Suprapubic skin (tissue), 4 donors: ENCODE data around the gene NHSL1. TPM values are rescaled to one million over a fixed set of nuclear protein-coding genes. Genes with fewer than 3 reads are reported as not detected.

Experiments used
- DNase-seq, 2 donors: peaks; one replicate each; pipeline ENCODE4 v3.0.0-alpha.2; 2019; ENCODE audit warnings: low spot score in 2 of 2
- H3K27ac ChIP-seq: fragments of 200-600 bp; sonication (generic); one replicate; pipeline ENCODE4 v1.5.1; 2019
- H3K27me3 ChIP-seq: fragments of 200-600 bp; sonication (generic); one replicate; pipeline ENCODE4 v1.5.1; 2019
- H3K36me3 ChIP-seq: fragments of 200-600 bp; sonication (generic); one replicate; pipeline ENCODE4 v1.5.1; 2019
- H3K4me1 ChIP-seq: fragments of 200-600 bp; sonication (generic); one replicate; pipeline ENCODE4 v1.5.1; 2019
- H3K4me3 ChIP-seq: fragments of 200-600 bp; sonication (generic); one replicate; pipeline ENCODE4 v1.5.1; 2019; ENCODE audit warnings: mild to moderate bottlenecking
- H3K9me3 ChIP-seq: fragments of 200-600 bp; sonication (generic); one replicate; pipeline ENCODE4 v1.5.1; 2019
- CTCF ChIP-seq, 2 donors: fragments of 200-600 bp in 1 of 2; fragments of 450-650 bp in 1 of 2; sonication (generic) in 1 of 2; IDR thresholded peaks; one replicate each; pipeline ENCODE4 v1.5.1; 2016 to 2019; ENCODE audit warnings: antibody characterized with exemption in 2 of 2, mild to moderate bottlenecking in 1 of 2, moderate library complexity in 1 of 2
- EP300 ChIP-seq: sonication (generic); formaldehyde crosslinking; IDR thresholded peaks from one replicate; pipeline ENCODE4 v1.6.1; 2017; ENCODE audit warnings: antibody characterized with exemption
- POLR2A ChIP-seq, 2 donors: fragments of 450-650 bp; IDR thresholded peaks; one replicate each; pipeline ENCODE4 v1.6.1; 2017; ENCODE audit warnings: antibody characterized with exemption in 2 of 2, mild to moderate bottlenecking in 2 of 2, moderate library complexity in 2 of 2
- POLR2AphosphoS5 ChIP-seq, 3 donors: sonication (generic); formaldehyde crosslinking; IDR thresholded peaks; one replicate each; pipeline ENCODE4 v1.6.1; 2017; ENCODE audit warnings: antibody characterized with exemption in 3 of 3
- WGBS: methylation state at CpG from one replicate; pipeline ENCODE4 v1.1.5; 2018; 5-methylcytosine and 5-hydroxymethylcytosine counted together
- total RNA-seq, 4 donors: library from RNA; depleted of rRNA; stranded (reverse); fragments of >200 nt; gene quantifications; one replicate each; pipeline ENCODE4 v1.1.0, GENCODE V29; 2016

The NHSL1 gene
- total RNA-seq, 4 donors from 2014 or later, result 62.6 to 105 (median 79.8) TPM

GRCh38 chr6:138440296-138440695, 59.0 kb downstream of the NHSL1 start:
- TF ChIP-seq POLR2A (IDR thresholded peaks at IDR 0.05) (no peak), EP300 (no peak), CTCF (IDR thresholded peaks at IDR 0.05) (no peak), POLR2AphosphoS5 (IDR thresholded peaks at IDR 0.05) (no peak)
- WGBS, result 62% methylated on average over 3 of the region's 3 CpGs
- no peaks in the 10 kb centered on the region for H3K4me1 ChIP-seq
- H3K27me3 ChIP-seq, result no peaks in the 10 kb centered on the region
- H3K4me3 ChIP-seq, result no peak overlapping the region
- H3K36me3 ChIP-seq, result peaks cover 6% of the 10 kb centered on the region
- no peaks in the 10 kb centered on the region for H3K9me3 ChIP-seq
- H3K27ac ChIP-seq, result no peak overlapping the region
- no peak for DNase-seq

GRCh38 chr6:138439546-138439945, 59.7 kb downstream of the NHSL1 start:
- Histone ChIP-seq H3K9me3 (no peaks in the 10 kb centered on the region), H3K27ac (no peak overlapping the region), H3K27me3 (no peaks in the 10 kb centered on the region), H3K36me3 (peaks cover 6% of the 10 kb centered on the region), H3K4me3 (no peak overlapping the region), H3K4me1 (no peaks in the 10 kb centered on the region)
- no peak for DNase-seq
- whole genome bisulfite sequencing, result 61% methylated on average over 7 of the region's 7 CpGs
- TF ChIP-seq POLR2AphosphoS5 (IDR thresholded peaks at IDR 0.05), result no peak
- no peak for TF ChIP-seq POLR2A (IDR thresholded peaks at IDR 0.05)
- no peak for TF ChIP-seq CTCF (IDR thresholded peaks at IDR 0.05)
- TF ChIP-seq EP300, result no peak

- Histone ChIP-seq H3K27me3 (no peaks in the 10 kb centered on the region), H3K4me1 (no peaks in the 10 kb centered on the region), H3K9me3 (no peaks in the 10 kb centered on the region), H3K36me3 (peaks cover 26% of the 10 kb centered on the region), H3K27ac (no peak overlapping the region), H3K4me3 (no peak overlapping the region)
- no peak for DNase-seq
- TF ChIP-seq POLR2AphosphoS5 (IDR thresholded peaks at IDR 0.05) (no peak), CTCF (IDR thresholded peaks at IDR 0.05) (no peak), EP300 (no peak)
- 86% methylated on average over 4 of the region's 4 CpGs for WGBS
These were observed 64.4 kb downstream of the NHSL1 start for GRCh38 chr6:138434925-138435324.

- Histone ChIP-seq H3K36me3 (peaks cover 26% of the 10 kb centered on the region), H3K4me3 (no peak overlapping the region), H3K27me3 (no peaks in the 10 kb centered on the region), H3K4me1 (no peaks in the 10 kb centered on the region), H3K27ac (no peak overlapping the region), H3K9me3 (no peaks in the 10 kb centered on the region)
- no peak for TF ChIP-seq EP300
- no peak for TF ChIP-seq POLR2A (IDR thresholded peaks at IDR 0.05)
- no peak for TF ChIP-seq POLR2AphosphoS5 (IDR thresholded peaks at IDR 0.05)
- TF ChIP-seq CTCF (IDR thresholded peaks at IDR 0.05), result no peak
- DNase-seq, result no peak
- WGBS, result 62% methylated on average over 3 of the region's 3 CpGs
These were observed 65.2 kb downstream of the NHSL1 start for GRCh38 chr6:138434096-138434495.

GRCh38 chr6:138432063-138432356, 67.3 kb downstream of the NHSL1 start:
- TF ChIP-seq CTCF (IDR thresholded peaks at IDR 0.05) (no peak), POLR2A (IDR thresholded peaks at IDR 0.05) (no peak), EP300 (no peak)
- H3K27me3 ChIP-seq, result no peaks in the 10 kb centered on the region
- 88% methylated on average over 6 of the region's 11 CpGs for WGBS
- no peak overlapping the region for H3K4me3 ChIP-seq
- H3K4me1 ChIP-seq, result no peaks in the 10 kb centered on the region
- H3K27ac ChIP-seq, result no peak overlapping the region
- H3K9me3 ChIP-seq, result no peaks in the 10 kb centered on the region
- H3K36me3 ChIP-seq, result peaks cover 26% of the 10 kb centered on the region
- DNase-seq, result no peak
